Upper lobe of left lung (tissue), 6 donors: ENCODE measurements around the gene IPCEF1. TPM values are rescaled to one million over a fixed set of nuclear protein-coding genes. Genes with fewer than 3 reads are reported as not detected.
"Not testable (repeated sequence)": the region's sequence is repeated elsewhere in the genome, so short reads cannot be mapped to it uniquely, and the experiment has no call there.

Experiments
- ATAC-seq, 2 donors: fragments of 200-7000 bp; cut with Tn5 transposase; one replicate each; pipeline ENCODE4 v1.9.1; 2022; ENCODE audit warnings: mild to moderate bottlenecking in 2 of 2, moderate library complexity in 2 of 2; ENCODE audit not compliant: low FRiP score in 2 of 2
- DNase-seq, 2 donors: peaks; one replicate each; pipeline ENCODE4 v3.0.0-alpha.2; 2019 to 2020
- H3K27ac ChIP-seq, 4 donors: fragments of 200-600 bp; sonication (generic); one replicate each; pipeline ENCODE4 v1.5.1; 2016 to 2019
- H3K27me3 ChIP-seq, 4 donors: fragments of 200-600 bp; sonication (generic); one replicate each; pipeline ENCODE4 v1.5.1; 2017 to 2019
- H3K36me3 ChIP-seq, 4 donors: fragments of 200-600 bp; sonication (generic); one replicate each; pipeline ENCODE4 v1.5.1; 2016 to 2019
- H3K4me1 ChIP-seq, 4 donors: fragments of 200-600 bp; sonication (generic); one replicate each; pipeline ENCODE4 v1.5.1; 2018 to 2019
- H3K4me3 ChIP-seq, 4 donors: fragments of 200-600 bp; sonication (generic); one replicate each; pipeline ENCODE4 v1.5.1; 2017 to 2019; ENCODE audit warnings: mild to moderate bottlenecking in 2 of 4, moderate library complexity in 1 of 4
- H3K9me3 ChIP-seq, 4 donors: fragments of 200-600 bp; sonication (generic); one replicate each; pipeline ENCODE4 v1.5.1; 2018 to 2019
- EP300 ChIP-seq, 4 donors: sonication (generic); formaldehyde crosslinking; IDR thresholded peaks; one replicate each; pipeline ENCODE4 v1.5.1; 2017; ENCODE audit warnings: antibody characterized with exemption in 4 of 4, control low read depth in 2 of 4
- POLR2A ChIP-seq, 4 donors: fragments of 450-650 bp; IDR thresholded peaks; one replicate each; pipeline ENCODE4 v1.5.1; 2016 to 2017; ENCODE audit warnings: antibody characterized with exemption in 4 of 4, mild to moderate bottlenecking in 2 of 4
- POLR2AphosphoS5 ChIP-seq, 2 donors: sonication (generic); formaldehyde crosslinking; IDR thresholded peaks; one replicate each; pipeline ENCODE4 v1.5.1; 2017; ENCODE audit warnings: antibody characterized with exemption in 2 of 2
- WGBS, 2 donors: methylation state at CpG; one replicate each; pipeline ENCODE4 v1.1.5; 2017 to 2018; 5-methylcytosine and 5-hydroxymethylcytosine counted together
- total RNA-seq, 6 donors: library from RNA; depleted of rRNA in 4 of 6; stranded (reverse); fragments of >200 nt in 4 of 6; gene quantifications; one replicate each; pipeline versions ENCODE4 v1.1.0 to v1.2.1, GENCODE V29; 2016 to 2021
- TF ChIP-seq, protein P1 (sequence below), 6 experiments: fragments of 450-650 bp in 4 of 6; fragments of 200-600 bp in 2 of 6; sonication (generic) in 2 of 6; IDR thresholded peaks; one replicate each; pipeline ENCODE4 v1.5.1; 2016 to 2019; ENCODE audit warnings: antibody characterized with exemption in 6 of 6
- donor health status: DM: no; HTN: no; CAD: no; lungs with moderate emphysema.
- donor health status: DM: no; HTN: yes; CAD: no; lungs with severe emphysema.

IPCEF1 gene
- total RNA-seq, 6 donors from 2014 or later = 1.0 to 5.5 (median 4.0) TPM

DNA sequence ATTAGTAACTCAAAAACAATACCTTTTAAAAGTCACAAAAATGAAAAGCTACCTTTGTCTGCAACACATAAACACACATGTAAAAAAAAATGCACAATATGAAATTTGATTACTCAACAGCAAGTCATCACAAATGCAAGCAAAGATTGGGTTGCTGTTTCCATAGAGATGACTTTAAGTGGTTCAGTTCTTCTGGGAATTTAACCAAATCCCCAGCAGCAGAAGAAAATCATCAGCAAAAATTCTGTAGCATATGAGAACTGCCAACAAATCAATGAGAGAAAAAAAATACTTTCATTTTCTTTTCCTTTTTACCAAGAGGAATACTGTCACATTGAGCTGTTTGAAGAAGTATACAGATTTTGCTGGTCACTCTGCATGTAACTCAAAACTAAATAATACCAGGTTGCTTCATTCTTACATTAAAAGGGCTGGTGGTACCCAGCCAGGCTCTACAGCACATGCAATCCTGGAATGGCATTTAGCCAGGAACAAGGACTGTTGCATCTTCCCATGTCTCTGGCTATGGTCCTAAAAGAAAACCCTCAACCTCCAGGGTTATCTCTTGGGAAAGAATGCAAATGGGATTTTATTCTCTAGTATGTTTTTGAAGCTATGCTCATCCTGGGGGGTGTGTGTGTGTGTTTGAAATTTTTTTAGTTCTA lies 159.3 kb downstream of the IPCEF1 start:
- H3K4me3 ChIP-seq = no peak overlapping the region
- H3K27ac ChIP-seq = no peak overlapping the region
- H3K9me3 ChIP-seq = no peaks in the 10 kb centered on the region
- DNase-seq = no peak
- no peaks in the 10 kb centered on the region for H3K27me3 ChIP-seq
- peaks cover 0 to 2% (median 0%) of the 10 kb centered on the region in 4 donors for H3K4me1 ChIP-seq
- no peaks in the 10 kb centered on the region for H3K36me3 ChIP-seq
- ATAC-seq = peak in 1 of 2 donors; percentile 44
- TF ChIP-seq, protein P1, sequence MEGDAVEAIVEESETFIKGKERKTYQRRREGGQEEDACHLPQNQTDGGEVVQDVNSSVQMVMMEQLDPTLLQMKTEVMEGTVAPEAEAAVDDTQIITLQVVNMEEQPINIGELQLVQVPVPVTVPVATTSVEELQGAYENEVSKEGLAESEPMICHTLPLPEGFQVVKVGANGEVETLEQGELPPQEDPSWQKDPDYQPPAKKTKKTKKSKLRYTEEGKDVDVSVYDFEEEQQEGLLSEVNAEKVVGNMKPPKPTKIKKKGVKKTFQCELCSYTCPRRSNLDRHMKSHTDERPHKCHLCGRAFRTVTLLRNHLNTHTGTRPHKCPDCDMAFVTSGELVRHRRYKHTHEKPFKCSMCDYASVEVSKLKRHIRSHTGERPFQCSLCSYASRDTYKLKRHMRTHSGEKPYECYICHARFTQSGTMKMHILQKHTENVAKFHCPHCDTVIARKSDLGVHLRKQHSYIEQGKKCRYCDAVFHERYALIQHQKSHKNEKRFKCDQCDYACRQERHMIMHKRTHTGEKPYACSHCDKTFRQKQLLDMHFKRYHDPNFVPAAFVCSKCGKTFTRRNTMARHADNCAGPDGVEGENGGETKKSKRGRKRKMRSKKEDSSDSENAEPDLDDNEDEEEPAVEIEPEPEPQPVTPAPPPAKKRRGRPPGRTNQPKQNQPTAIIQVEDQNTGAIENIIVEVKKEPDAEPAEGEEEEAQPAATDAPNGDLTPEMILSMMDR (IDR thresholded peaks at IDR 0.05) = no peak

DNA sequence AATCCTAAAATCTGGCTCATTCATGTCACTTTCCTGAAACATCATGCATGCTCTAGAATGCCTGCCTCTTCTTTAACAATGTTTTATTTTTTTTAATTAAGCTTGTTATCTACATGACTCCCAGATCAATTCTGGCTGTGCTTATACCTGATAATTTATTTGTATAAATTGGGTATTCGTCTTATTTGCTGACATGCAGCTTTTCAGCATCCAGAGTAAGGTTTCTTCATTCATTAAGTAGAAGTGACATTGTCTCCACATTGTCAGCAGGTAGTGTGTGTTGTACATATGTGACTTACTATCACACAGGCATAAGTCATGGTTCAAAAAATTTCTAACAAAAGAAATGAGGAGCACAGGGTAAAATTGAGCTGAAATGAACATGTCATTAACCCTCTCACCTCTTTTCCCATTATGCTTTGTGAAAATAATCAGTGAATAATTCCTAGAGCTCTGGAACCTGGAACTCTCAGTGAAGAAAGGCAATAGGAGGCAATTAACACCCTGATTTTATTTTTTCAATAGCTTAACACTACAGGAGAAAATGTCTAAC lies 160.2 kb downstream of the IPCEF1 start:
- no peak for DNase-seq
- H3K4me1 ChIP-seq = peaks cover 0 to 2% (median 0%) of the 10 kb centered on the region in 4 donors
- no peaks in the 10 kb centered on the region for H3K9me3 ChIP-seq
- no peak for ATAC-seq
- no peaks in the 10 kb centered on the region for H3K27me3 ChIP-seq
- H3K4me3 ChIP-seq = no peak overlapping the region
- WGBS, 2 donors = 85 to 91% methylated on average over 1 of the region's 1 CpG
- TF ChIP-seq POLR2A (IDR thresholded peaks at IDR 0.05) = no peak
- TF ChIP-seq, protein P1 (IDR thresholded peaks at IDR 0.05) = no peak
- TF ChIP-seq POLR2AphosphoS5 (IDR thresholded peaks at IDR 0.05) = no peak
- no peak for TF ChIP-seq EP300 (IDR thresholded peaks at IDR 0.05)
- no peak overlapping the region for H3K27ac ChIP-seq
- H3K36me3 ChIP-seq = no peaks in the 10 kb centered on the region

DNA sequence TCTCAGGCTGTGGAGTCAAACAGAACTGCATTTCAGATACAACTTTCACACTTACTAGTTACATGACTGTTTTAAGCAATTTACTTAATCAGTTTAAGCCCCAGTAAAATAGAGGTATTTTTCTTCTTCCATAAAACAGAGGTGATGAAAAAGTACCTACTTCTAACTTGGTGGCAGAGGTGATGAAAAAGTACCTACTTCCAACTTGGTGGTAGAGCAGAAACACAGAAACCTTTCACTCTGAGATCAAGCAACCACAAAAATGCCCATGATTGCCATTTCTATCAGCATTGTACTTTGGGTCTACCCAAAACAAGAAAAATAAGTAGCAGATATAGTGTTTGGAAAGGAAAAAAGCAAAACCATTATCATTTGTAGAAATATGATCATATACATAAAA lies 168.9 kb downstream of the IPCEF1 start:
- no peak overlapping the region for H3K27ac ChIP-seq
- TF ChIP-seq POLR2AphosphoS5 (IDR thresholded peaks at IDR 0.05) (no peak), EP300 (IDR thresholded peaks at IDR 0.05) (no peak), POLR2A (IDR thresholded peaks at IDR 0.05) (no peak)
- TF ChIP-seq, protein P1 (IDR thresholded peaks at IDR 0.05) = no peak
- H3K9me3 ChIP-seq = peaks cover 0 to 4% (median 0%) of the 10 kb centered on the region in 4 donors
- no peaks in the 10 kb centered on the region for H3K4me1 ChIP-seq
- H3K4me3 ChIP-seq = no peak overlapping the region
- H3K36me3 ChIP-seq = no peaks in the 10 kb centered on the region
- H3K27me3 ChIP-seq = no peaks in the 10 kb centered on the region
- no peak for DNase-seq
- ATAC-seq = no peak

DNA sequence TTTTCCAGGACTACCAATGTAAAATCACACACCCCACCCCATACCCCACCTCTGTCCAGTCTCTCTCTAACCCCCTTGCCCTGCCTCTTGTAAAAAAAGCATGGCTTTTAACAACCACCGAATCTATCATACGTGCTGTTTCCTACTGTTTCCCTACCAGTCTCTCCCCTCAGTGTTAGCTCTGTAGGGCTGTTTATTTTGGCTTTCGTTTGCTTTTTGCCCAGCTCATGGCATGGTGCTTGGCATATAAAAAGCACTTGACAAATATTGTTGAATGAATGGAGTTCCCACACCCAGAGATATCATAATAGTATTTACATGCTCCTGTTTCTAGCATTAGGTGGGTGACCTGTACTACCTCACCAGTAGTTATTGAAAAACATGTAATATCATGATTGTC lies 169.4 kb downstream of the IPCEF1 start:
- no peak for ATAC-seq
- Histone ChIP-seq H3K27me3 (no peaks in the 10 kb centered on the region), H3K27ac (no peak overlapping the region), H3K4me1 (no peaks in the 10 kb centered on the region), H3K4me3 (no peak overlapping the region), H3K9me3 (peaks cover 0 to 4% (median 0%) of the 10 kb centered on the region in 4 donors), H3K36me3 (no peaks in the 10 kb centered on the region)
- no peak for DNase-seq
- WGBS, 2 donors = 51 to 67% methylated on average over 3 of the region's 3 CpGs
- TF ChIP-seq POLR2A (IDR thresholded peaks at IDR 0.05) = no peak
- TF ChIP-seq, protein P1 (IDR thresholded peaks at IDR 0.05) = no peak
- no peak for TF ChIP-seq EP300 (IDR thresholded peaks at IDR 0.05)
- no peak for TF ChIP-seq POLR2AphosphoS5 (IDR thresholded peaks at IDR 0.05)

DNA sequence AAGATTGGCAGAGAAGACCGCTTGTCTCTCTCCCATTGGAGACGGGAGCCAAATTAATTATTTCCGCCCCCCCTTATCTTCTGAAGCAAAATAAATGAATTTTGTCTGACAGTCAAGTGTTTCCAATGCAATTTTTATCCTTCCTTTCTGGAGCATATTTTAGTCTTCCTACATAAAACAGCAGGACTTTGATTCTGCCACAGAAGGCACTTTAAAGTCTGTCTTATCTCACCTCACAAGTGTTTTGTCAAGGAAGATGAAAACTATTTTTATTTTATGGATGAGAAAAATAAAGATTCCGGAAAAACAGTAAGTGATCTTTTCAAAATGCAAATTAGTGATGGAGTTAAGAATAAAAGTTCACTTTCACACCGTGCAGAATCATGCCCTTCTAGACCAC lies 177.2 kb downstream of the IPCEF1 start:
- ATAC-seq (no peak), DNase-seq (no peak)
- Histone ChIP-seq H3K4me1 (no peaks in the 10 kb centered on the region), H3K36me3 (no peaks in the 10 kb centered on the region), H3K9me3 (peaks cover 0 to 4% (median 0%) of the 10 kb centered on the region in 4 donors), H3K27ac (no peak overlapping the region), H3K4me3 (no peak overlapping the region), H3K27me3 (no peaks in the 10 kb centered on the region)
- 72 to 82% methylated on average over 5 of the region's 5 CpGs for WGBS, 2 donors
- no peak for TF ChIP-seq POLR2AphosphoS5 (IDR thresholded peaks at IDR 0.05)
- no peak for TF ChIP-seq EP300 (IDR thresholded peaks at IDR 0.05)
- TF ChIP-seq, protein P1 (IDR thresholded peaks at IDR 0.05) = no peak
- no peak for TF ChIP-seq POLR2A (IDR thresholded peaks at IDR 0.05)

DNA sequence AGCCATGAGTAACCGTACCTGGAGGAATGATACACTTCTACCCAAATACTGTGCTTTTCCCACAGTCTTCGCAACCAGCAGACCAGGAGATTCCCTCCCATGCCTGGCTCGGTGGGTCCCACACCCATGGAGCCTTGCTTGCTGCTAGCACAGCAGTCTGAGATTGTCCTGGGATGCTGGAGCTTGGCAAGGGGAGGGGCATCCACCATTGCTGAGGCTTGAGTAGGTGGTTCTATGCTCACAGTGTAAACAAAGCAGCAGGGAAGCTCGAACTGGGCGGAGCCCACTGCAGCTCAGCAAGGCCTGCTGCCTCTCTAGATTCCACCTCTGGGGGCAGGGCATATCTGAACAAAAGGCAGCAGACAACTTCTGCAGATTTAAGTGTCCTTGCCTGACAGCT lies 184.2 kb downstream of the IPCEF1 start:
- whole genome bisulfite sequencing, 2 donors = 86% methylated on average over 5 of the region's 5 CpGs; no CpG with 5 or more reads in 1 of the 2 donors
- not testable (repeated sequence) for ATAC-seq, H3K36me3 ChIP-seq, H3K4me3 ChIP-seq, DNase-seq, H3K9me3 ChIP-seq, H3K27ac ChIP-seq, H3K27me3 ChIP-seq, H3K4me1 ChIP-seq
